Peyer's patch (tissue), 4 donors: ENCODE data around the gene ANO6. TPM values are rescaled to one million over a fixed set of nuclear protein-coding genes. Genes with fewer than 3 reads are reported as not detected.

Source experiments
- DNase-seq, 3 donors: peaks; one replicate each; pipeline ENCODE4 v3.0.0-alpha.2; 2017 to 2019
- H3K27ac ChIP-seq, 4 donors: fragments of 200-600 bp; sonication (generic); one replicate each; pipeline ENCODE4 v1.5.1; 2016 to 2019
- H3K27me3 ChIP-seq, 2 donors: fragments of 200-600 bp; sonication (generic); one replicate each; pipeline ENCODE4 v1.5.1; 2019
- H3K36me3 ChIP-seq, 3 donors: fragments of 200-600 bp; sonication (generic); one replicate each; pipeline ENCODE4 v1.5.1; 2016 to 2019
- H3K4me1 ChIP-seq, 4 donors: fragments of 200-600 bp; sonication (generic); one replicate each; pipeline ENCODE4 v1.5.1; 2016 to 2019
- H3K4me3 ChIP-seq, 4 donors: fragments of 200-600 bp; sonication (generic); 1 replicate in 3 of 4; 2 replicates in 1 of 4; pipeline ENCODE4 v1.5.1; 2016 to 2019; ENCODE audit warnings: mild to moderate bottlenecking in 1 of 4
- H3K9me3 ChIP-seq, 4 donors: fragments of 200-600 bp; sonication (generic); one replicate each; pipeline ENCODE4 v1.5.1; 2016 to 2019; ENCODE audit warnings: mild to moderate bottlenecking in 1 of 4
- POLR2A ChIP-seq, 2 donors: fragments of 450-650 bp; IDR thresholded peaks; one replicate each; pipeline ENCODE4 v1.5.1; 2017; ENCODE audit warnings: antibody characterized with exemption in 2 of 2, mild to moderate bottlenecking in 2 of 2, moderate library complexity in 2 of 2
- small RNA-seq, 2 donors: library from RNA; depleted of rRNA; stranded (forward); fragments of <200 nt; gene quantifications; one replicate each; pipeline ENCODE3, GENCODE V24; 2016
- total RNA-seq, 4 donors: library from RNA; depleted of rRNA; stranded (reverse); fragments of >200 nt; gene quantifications; one replicate each; pipeline ENCODE4 v1.1.0, GENCODE V29; 2016

ANO6 gene
- total RNA-seq, 4 donors from 2014 or later = 28.9 to 93.3 (median 57.5) TPM

DNA sequence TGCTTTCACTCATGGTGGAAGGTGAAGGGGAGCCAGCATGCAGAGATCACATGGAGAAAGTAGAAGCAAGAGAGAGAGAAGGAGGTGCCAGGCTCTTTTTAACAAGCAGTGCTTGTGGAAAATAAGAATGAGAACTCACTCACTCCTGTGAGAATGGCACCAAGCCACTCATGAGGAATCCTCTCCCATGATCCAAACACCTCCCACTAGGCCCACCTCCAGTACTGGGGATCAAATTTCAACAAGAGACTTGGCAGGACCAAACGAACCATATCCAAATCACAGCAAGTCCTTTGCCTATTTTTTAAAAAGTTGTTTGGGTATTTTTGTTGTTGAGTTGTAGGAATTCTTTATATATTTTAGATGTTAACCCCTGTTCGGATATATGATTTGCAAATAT lies 267.7 kb downstream of the ANO6 start:
- Histone ChIP-seq H3K27ac (no peak overlapping the region), H3K4me3 (no peak overlapping the region), H3K27me3 (no peaks in the 10 kb centered on the region), H3K36me3 (no peaks in the 10 kb centered on the region), H3K4me1 (no peaks in the 10 kb centered on the region), H3K9me3 (no peaks in the 10 kb centered on the region)
- no peak for DNase-seq
- TF ChIP-seq POLR2A (IDR thresholded peaks at IDR 0.05) = no peak

Small RNAs within 50 kb of the gene (small RNA-seq; reads per million reads assigned to genes)
- gene AC009248.2 = 0 reads per million in 2 donors

Other genes starting within 250 kb of the ANO6 start
- not detected for gene DBX2, start 165.0 kb upstream of the ANO6 start, total RNA-seq